ENCODE results near the gene NDUFAF2.

NDUFAF2 gene
- 5.9 to 9.3 (median 9.2) reads per million in 3 donors for total RNA-seq

- H3K36me3 ChIP-seq (ENCODE audit: control insufficient read depth, insufficient read depth, low read length): no peaks in the 10 kb centered on the region
- H3K27me3 ChIP-seq (replicated peaks; ENCODE audit: control insufficient read depth, insufficient read depth, low read length, poor library complexity, severe bottlenecking): no peaks in the 10 kb centered on the region
- peak within 1 kb of the TSS; percentile 59 for H3K27ac ChIP-seq (ENCODE audit: insufficient read depth, low read length, poor library complexity, severe bottlenecking)
- H3K9me3 ChIP-seq (ENCODE audit: control insufficient read depth, low read length): no peaks in the 10 kb centered on the region
- DNase-seq: peak; percentile 75 to 85 (median 84)
- H3K4me1 ChIP-seq (ENCODE audit: control insufficient read depth, insufficient read depth, low read length, poor library complexity, severe bottlenecking): peaks cover 4% of the 10 kb centered on the region
- H3K4me3 ChIP-seq (ENCODE audit: insufficient read depth, low read depth, low read length, poor library complexity, severe bottlenecking): peak within 1 kb of the TSS; percentile 75
These were observed at the start of gene NDUFAF2, which contains the start of gene ERCC8 for GRCh38 chr5:60944904-60945812. NDUFAF2 (plus strand) TSS chr5:60945205; CDS start chr5:60945256, 51 bp downstream. ERCC8 (minus strand) TSS chr5:60945070; CDS start chr5:60945008, 62 bp downstream.

GRCh38 chr5:60896991-60897390, 48.0 kb upstream of the NDUFAF2 start:
- no peak for DNase-seq
- no peaks in the 10 kb centered on the region for H3K4me1 ChIP-seq (ENCODE audit: control insufficient read depth, insufficient read depth, low read length, poor library complexity, severe bottlenecking)

GRCh38 chr5:60903356-60903755, 41.6 kb upstream of the NDUFAF2 start:
- peaks cover 4% of the 10 kb centered on the region for H3K36me3 ChIP-seq (ENCODE audit: control insufficient read depth, insufficient read depth, low read length)
- no peaks in the 10 kb centered on the region for H3K4me1 ChIP-seq (ENCODE audit: control insufficient read depth, insufficient read depth, low read length, poor library complexity, severe bottlenecking)
- H3K9me3 ChIP-seq (ENCODE audit: control insufficient read depth, low read length): no peaks in the 10 kb centered on the region
- no peak overlapping the region for H3K4me3 ChIP-seq (ENCODE audit: insufficient read depth, low read depth, low read length, poor library complexity, severe bottlenecking)
- DNase-seq: no peak
- H3K27ac ChIP-seq (ENCODE audit: insufficient read depth, low read length, poor library complexity, severe bottlenecking): no peak overlapping the region
- no peaks in the 10 kb centered on the region for H3K27me3 ChIP-seq (replicated peaks; ENCODE audit: control insufficient read depth, insufficient read depth, low read length, poor library complexity, severe bottlenecking)

More at GRCh38 chr5:60896991-60897390, 48.0 kb upstream of the NDUFAF2 start:
- Histone ChIP-seq H3K36me3 (ENCODE audit: control insufficient read depth, insufficient read depth, low read length) (peaks cover 16% of the 10 kb centered on the region), H3K27ac (ENCODE audit: insufficient read depth, low read length, poor library complexity, severe bottlenecking) (no peak overlapping the region), H3K4me3 (ENCODE audit: insufficient read depth, low read depth, low read length, poor library complexity, severe bottlenecking) (no peak overlapping the region), H3K9me3 (ENCODE audit: control insufficient read depth, low read length) (no peaks in the 10 kb centered on the region), H3K27me3 (replicated peaks; ENCODE audit: control insufficient read depth, insufficient read depth, low read length, poor library complexity, severe bottlenecking) (no peaks in the 10 kb centered on the region)

GRCh38 chr5:60916646-60917045, 28.4 kb upstream of the NDUFAF2 start:
- Histone ChIP-seq H3K9me3 (ENCODE audit: control insufficient read depth, low read length) (no peaks in the 10 kb centered on the region), H3K27me3 (replicated peaks; ENCODE audit: control insufficient read depth, insufficient read depth, low read length, poor library complexity, severe bottlenecking) (no peaks in the 10 kb centered on the region), H3K36me3 (ENCODE audit: control insufficient read depth, insufficient read depth, low read length) (peaks cover 7% of the 10 kb centered on the region), H3K27ac (ENCODE audit: insufficient read depth, low read length, poor library complexity, severe bottlenecking) (no peak overlapping the region), H3K4me1 (ENCODE audit: control insufficient read depth, insufficient read depth, low read length, poor library complexity, severe bottlenecking) (no peaks in the 10 kb centered on the region), H3K4me3 (ENCODE audit: insufficient read depth, low read depth, low read length, poor library complexity, severe bottlenecking) (no peak overlapping the region)
- DNase-seq: no peak

GRCh38 chr5:60918466-60918865, 26.5 kb upstream of the NDUFAF2 start:
- Histone ChIP-seq H3K4me3 (ENCODE audit: insufficient read depth, low read depth, low read length, poor library complexity, severe bottlenecking) (no peak overlapping the region), H3K27ac (ENCODE audit: insufficient read depth, low read length, poor library complexity, severe bottlenecking) (no peak overlapping the region), H3K9me3 (ENCODE audit: control insufficient read depth, low read length) (no peaks in the 10 kb centered on the region), H3K4me1 (ENCODE audit: control insufficient read depth, insufficient read depth, low read length, poor library complexity, severe bottlenecking) (no peaks in the 10 kb centered on the region), H3K36me3 (ENCODE audit: control insufficient read depth, insufficient read depth, low read length) (peaks cover 7% of the 10 kb centered on the region), H3K27me3 (replicated peaks; ENCODE audit: control insufficient read depth, insufficient read depth, low read length, poor library complexity, severe bottlenecking) (no peaks in the 10 kb centered on the region)
- no peak for DNase-seq

GRCh38 chr5:60927450-60927849, 17.6 kb upstream of the NDUFAF2 start:
- H3K27me3 ChIP-seq (replicated peaks; ENCODE audit: control insufficient read depth, insufficient read depth, low read length, poor library complexity, severe bottlenecking): no peaks in the 10 kb centered on the region
- H3K9me3 ChIP-seq (ENCODE audit: control insufficient read depth, low read length): no peaks in the 10 kb centered on the region
- peaks cover 8% of the 10 kb centered on the region for H3K36me3 ChIP-seq (ENCODE audit: control insufficient read depth, insufficient read depth, low read length)
- no peak for DNase-seq
- H3K4me3 ChIP-seq (ENCODE audit: insufficient read depth, low read depth, low read length, poor library complexity, severe bottlenecking): no peak overlapping the region
- H3K27ac ChIP-seq (ENCODE audit: insufficient read depth, low read length, poor library complexity, severe bottlenecking): no peak overlapping the region
- H3K4me1 ChIP-seq (ENCODE audit: control insufficient read depth, insufficient read depth, low read length, poor library complexity, severe bottlenecking): no peaks in the 10 kb centered on the region

- H3K4me1 ChIP-seq (ENCODE audit: control insufficient read depth, insufficient read depth, low read length, poor library complexity, severe bottlenecking): no peaks in the 10 kb centered on the region
- no peak for DNase-seq
- peaks cover 8% of the 10 kb centered on the region for H3K36me3 ChIP-seq (ENCODE audit: control insufficient read depth, insufficient read depth, low read length)
- no peaks in the 10 kb centered on the region for H3K27me3 ChIP-seq (replicated peaks; ENCODE audit: control insufficient read depth, insufficient read depth, low read length, poor library complexity, severe bottlenecking)
- no peak overlapping the region for H3K27ac ChIP-seq (ENCODE audit: insufficient read depth, low read length, poor library complexity, severe bottlenecking)
- H3K9me3 ChIP-seq (ENCODE audit: control insufficient read depth, low read length): no peaks in the 10 kb centered on the region
- no peak overlapping the region for H3K4me3 ChIP-seq (ENCODE audit: insufficient read depth, low read depth, low read length, poor library complexity, severe bottlenecking)
These were observed 16.0 kb upstream of the NDUFAF2 start for GRCh38 chr5:60929024-60929423.

- H3K27ac ChIP-seq (ENCODE audit: insufficient read depth, low read length, poor library complexity, severe bottlenecking): no peak overlapping the region
- no peak overlapping the region for H3K4me3 ChIP-seq (ENCODE audit: insufficient read depth, low read depth, low read length, poor library complexity, severe bottlenecking)
- H3K9me3 ChIP-seq (ENCODE audit: control insufficient read depth, low read length): no peaks in the 10 kb centered on the region
- no peaks in the 10 kb centered on the region for H3K27me3 ChIP-seq (replicated peaks; ENCODE audit: control insufficient read depth, insufficient read depth, low read length, poor library complexity, severe bottlenecking)
- DNase-seq: no peak
- H3K36me3 ChIP-seq (ENCODE audit: control insufficient read depth, insufficient read depth, low read length): no peaks in the 10 kb centered on the region
- peaks cover 4% of the 10 kb centered on the region for H3K4me1 ChIP-seq (ENCODE audit: control insufficient read depth, insufficient read depth, low read length, poor library complexity, severe bottlenecking)
These were observed 1.4 kb upstream of the NDUFAF2 start for GRCh38 chr5:60943624-60944023.

GRCh38 chr5:60945813-60946187, 795 bp downstream of the NDUFAF2 start:
- H3K36me3 ChIP-seq (ENCODE audit: control insufficient read depth, insufficient read depth, low read length): no peaks in the 10 kb centered on the region
- H3K4me3 ChIP-seq (ENCODE audit: insufficient read depth, low read depth, low read length, poor library complexity, severe bottlenecking): peak overlapping the region; percentile 75
- H3K27me3 ChIP-seq (replicated peaks; ENCODE audit: control insufficient read depth, insufficient read depth, low read length, poor library complexity, severe bottlenecking): no peaks in the 10 kb centered on the region
- H3K4me1 ChIP-seq (ENCODE audit: control insufficient read depth, insufficient read depth, low read length, poor library complexity, severe bottlenecking): peaks cover 4% of the 10 kb centered on the region
- DNase-seq: no peak
- H3K27ac ChIP-seq (ENCODE audit: insufficient read depth, low read length, poor library complexity, severe bottlenecking): peak overlapping the region; percentile 59
- no peaks in the 10 kb centered on the region for H3K9me3 ChIP-seq (ENCODE audit: control insufficient read depth, low read length)

GRCh38 chr5:60948738-60949137, 3.7 kb downstream of the NDUFAF2 start:
- peaks cover 4% of the 10 kb centered on the region for H3K4me1 ChIP-seq (ENCODE audit: control insufficient read depth, insufficient read depth, low read length, poor library complexity, severe bottlenecking)
- no peak overlapping the region for H3K4me3 ChIP-seq (ENCODE audit: insufficient read depth, low read depth, low read length, poor library complexity, severe bottlenecking)
- no peaks in the 10 kb centered on the region for H3K9me3 ChIP-seq (ENCODE audit: control insufficient read depth, low read length)
- no peaks in the 10 kb centered on the region for H3K36me3 ChIP-seq (ENCODE audit: control insufficient read depth, insufficient read depth, low read length)
- H3K27me3 ChIP-seq (replicated peaks; ENCODE audit: control insufficient read depth, insufficient read depth, low read length, poor library complexity, severe bottlenecking): no peaks in the 10 kb centered on the region
- no peak for DNase-seq
- H3K27ac ChIP-seq (ENCODE audit: insufficient read depth, low read length, poor library complexity, severe bottlenecking): no peak overlapping the region

Measured in effector memory CD4-positive, alpha-beta T cell (primary cell).